ENCODE data around the gene XAGE3.
"Not testable (repeated sequence)": the region's sequence is repeated elsewhere in the genome, so short reads cannot be mapped to it uniquely, and the experiment has no call there.

Gene XAGE3

DNA sequence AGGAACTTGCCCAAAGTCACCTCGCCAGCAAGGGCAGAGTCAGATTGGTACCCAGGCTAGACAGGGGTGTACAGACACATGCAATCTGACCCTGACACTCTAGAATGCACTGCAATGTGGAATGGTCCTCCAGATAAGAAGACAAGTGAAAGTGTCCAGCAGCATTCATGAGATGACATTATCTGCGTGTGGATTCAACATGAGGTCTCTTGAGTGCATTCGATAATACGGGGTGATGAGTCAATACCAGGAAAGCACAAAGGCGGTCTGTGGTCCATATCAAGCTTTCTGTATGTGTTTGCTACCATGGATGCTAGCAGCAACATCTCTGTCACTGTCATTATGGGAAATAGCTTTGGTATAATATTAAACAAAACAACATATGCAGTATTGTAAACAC lies 6.8 kb upstream of the XAGE3 start:
- no peak for TF ChIP-seq CTCF (IDR thresholded peaks at IDR 0.05; ENCODE audit: borderline replicate concordance, insufficient read depth, low read depth, low read length)

GRCh38 chrX:52873825-52874224 lies 5.9 kb upstream of the XAGE3 start:
- H3K4me3 ChIP-seq (ENCODE audit: low read depth, low read length) = not testable (repeated sequence)

More for the DNA sequence above, 6.8 kb upstream of the XAGE3 start:
- H3K4me3 ChIP-seq (ENCODE audit: low read depth, low read length) = no peak overlapping the region

GRCh38 chrX:52870046-52870445 lies 2.2 kb upstream of the XAGE3 start:
- no peak for TF ChIP-seq CTCF (IDR thresholded peaks at IDR 0.05; ENCODE audit: borderline replicate concordance, insufficient read depth, low read depth, low read length)
- H3K4me3 ChIP-seq (ENCODE audit: low read depth, low read length) = no peak overlapping the region

- no peak overlapping the region for H3K4me3 ChIP-seq (ENCODE audit: low read depth, low read length)
- no peak for TF ChIP-seq CTCF (IDR thresholded peaks at IDR 0.05; ENCODE audit: borderline replicate concordance, insufficient read depth, low read depth, low read length)
Observed at GRCh38 chrX:52865343-52865998, 2.4 kb downstream of the XAGE3 start.

DNA sequence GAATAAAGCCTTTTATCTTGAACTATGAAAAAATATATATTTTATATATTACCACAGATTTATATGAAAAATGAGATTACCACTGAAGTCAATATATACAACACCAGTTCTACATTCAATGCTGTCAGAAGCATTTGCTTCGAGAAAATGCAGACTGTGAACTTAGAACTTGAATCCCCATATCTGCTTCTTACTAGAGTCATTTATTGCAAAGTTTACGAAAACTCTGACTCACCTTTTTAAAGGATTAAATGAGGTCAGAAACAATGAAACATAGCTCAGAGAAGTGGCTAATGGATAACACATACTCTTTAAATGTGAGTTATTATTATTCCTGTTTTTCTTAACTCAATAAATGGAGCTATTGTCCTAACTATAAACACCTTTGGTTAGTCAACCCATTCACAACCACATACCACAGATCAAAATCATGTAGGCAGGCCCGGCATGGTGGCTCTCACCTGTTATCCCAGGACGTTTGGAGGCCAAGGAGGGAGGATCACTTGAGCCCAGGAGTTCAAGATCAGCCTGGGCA lies 10.8 kb downstream of the XAGE3 start:
- H3K4me3 ChIP-seq (ENCODE audit: low read depth, low read length) = not testable (repeated sequence)

GRCh38 chrX:52852110-52852860 lies 15.6 kb downstream of the XAGE3 start:
- TF ChIP-seq CTCF (IDR thresholded peaks at IDR 0.05; ENCODE audit: borderline replicate concordance, insufficient read depth, low read depth, low read length) = no peak
- H3K4me3 ChIP-seq (ENCODE audit: low read depth, low read length) = no peak overlapping the region

DNA sequence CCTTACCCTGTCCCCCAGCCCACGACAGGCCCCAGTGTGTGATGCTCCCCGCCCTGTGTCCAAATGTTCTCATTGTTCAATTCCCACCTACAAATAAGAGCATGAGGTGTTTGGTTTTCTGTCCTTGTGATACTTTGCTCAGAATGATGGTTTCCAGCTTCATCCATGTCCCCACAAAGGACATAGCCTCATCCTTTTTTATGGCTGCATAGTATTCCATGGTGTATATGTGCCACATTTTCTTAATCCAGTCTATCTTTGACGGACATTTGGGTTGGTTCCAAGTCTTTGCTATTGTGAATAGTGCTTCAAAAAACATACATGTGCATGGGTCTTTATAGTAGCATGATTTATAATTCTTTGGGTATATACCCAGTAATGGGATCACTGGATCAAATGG lies 24.3 kb downstream of the XAGE3 start:
- not testable (repeated sequence) for H3K4me3 ChIP-seq (ENCODE audit: low read depth, low read length)

- no peak for TF ChIP-seq CTCF (IDR thresholded peaks at IDR 0.05; ENCODE audit: borderline replicate concordance, insufficient read depth, low read depth, low read length)
- H3K4me3 ChIP-seq (ENCODE audit: low read depth, low read length) = no peak overlapping the region
Observed at GRCh38 chrX:52839137-52839536, 28.7 kb downstream of the XAGE3 start.

Measured in GM12875 (cell line).